ENCODE measurements around the gene ZFAND3. TPM values are rescaled to one million over a fixed set of nuclear protein-coding genes. Genes with fewer than 3 reads are reported as not detected.

The ZFAND3 gene
- total RNA-seq, 1 experiment from 2014 or later, result 47.2 TPM

DNA sequence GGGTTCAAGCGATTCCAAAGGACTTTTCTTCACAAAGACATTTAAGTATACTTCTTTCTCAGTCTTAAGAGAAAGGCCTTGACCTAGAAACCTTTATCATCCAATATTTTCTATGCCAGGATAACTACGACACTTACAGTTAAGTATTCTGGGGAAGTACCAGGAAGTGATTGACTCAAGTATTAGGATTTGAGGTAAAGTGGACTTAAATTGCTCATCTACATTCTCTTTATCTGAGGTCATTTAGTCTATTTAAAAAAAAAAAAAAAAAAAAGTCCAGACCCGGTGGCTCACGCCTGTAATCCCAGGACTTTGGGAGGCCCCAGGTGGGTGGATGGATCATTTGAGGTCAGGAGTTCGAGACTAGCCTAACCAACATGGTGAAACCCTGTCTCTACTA lies 114.7 kb downstream of the ZFAND3 start (continued):
- TF ChIP-seq, protein P1, sequence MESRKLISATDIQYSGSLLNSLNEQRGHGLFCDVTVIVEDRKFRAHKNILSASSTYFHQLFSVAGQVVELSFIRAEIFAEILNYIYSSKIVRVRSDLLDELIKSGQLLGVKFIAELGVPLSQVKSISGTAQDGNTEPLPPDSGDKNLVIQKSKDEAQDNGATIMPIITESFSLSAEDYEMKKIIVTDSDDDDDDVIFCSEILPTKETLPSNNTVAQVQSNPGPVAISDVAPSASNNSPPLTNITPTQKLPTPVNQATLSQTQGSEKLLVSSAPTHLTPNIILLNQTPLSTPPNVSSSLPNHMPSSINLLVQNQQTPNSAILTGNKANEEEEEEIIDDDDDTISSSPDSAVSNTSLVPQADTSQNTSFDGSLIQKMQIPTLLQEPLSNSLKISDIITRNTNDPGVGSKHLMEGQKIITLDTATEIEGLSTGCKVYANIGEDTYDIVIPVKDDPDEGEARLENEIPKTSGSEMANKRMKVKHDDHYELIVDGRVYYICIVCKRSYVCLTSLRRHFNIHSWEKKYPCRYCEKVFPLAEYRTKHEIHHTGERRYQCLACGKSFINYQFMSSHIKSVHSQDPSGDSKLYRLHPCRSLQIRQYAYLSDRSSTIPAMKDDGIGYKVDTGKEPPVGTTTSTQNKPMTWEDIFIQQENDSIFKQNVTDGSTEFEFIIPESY (IDR thresholded peaks at IDR 0.05; ENCODE audit: extremely low read depth, insufficient replicate concordance, low read length), result no peak
- TF ChIP-seq, protein P2, sequence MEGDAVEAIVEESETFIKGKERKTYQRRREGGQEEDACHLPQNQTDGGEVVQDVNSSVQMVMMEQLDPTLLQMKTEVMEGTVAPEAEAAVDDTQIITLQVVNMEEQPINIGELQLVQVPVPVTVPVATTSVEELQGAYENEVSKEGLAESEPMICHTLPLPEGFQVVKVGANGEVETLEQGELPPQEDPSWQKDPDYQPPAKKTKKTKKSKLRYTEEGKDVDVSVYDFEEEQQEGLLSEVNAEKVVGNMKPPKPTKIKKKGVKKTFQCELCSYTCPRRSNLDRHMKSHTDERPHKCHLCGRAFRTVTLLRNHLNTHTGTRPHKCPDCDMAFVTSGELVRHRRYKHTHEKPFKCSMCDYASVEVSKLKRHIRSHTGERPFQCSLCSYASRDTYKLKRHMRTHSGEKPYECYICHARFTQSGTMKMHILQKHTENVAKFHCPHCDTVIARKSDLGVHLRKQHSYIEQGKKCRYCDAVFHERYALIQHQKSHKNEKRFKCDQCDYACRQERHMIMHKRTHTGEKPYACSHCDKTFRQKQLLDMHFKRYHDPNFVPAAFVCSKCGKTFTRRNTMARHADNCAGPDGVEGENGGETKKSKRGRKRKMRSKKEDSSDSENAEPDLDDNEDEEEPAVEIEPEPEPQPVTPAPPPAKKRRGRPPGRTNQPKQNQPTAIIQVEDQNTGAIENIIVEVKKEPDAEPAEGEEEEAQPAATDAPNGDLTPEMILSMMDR (IDR thresholded peaks at IDR 0.05 in 2 of 3, conservative IDR thresholded peaks at IDR 0.05 in 1 of 3; ENCODE audit: borderline replicate concordance in 1 of 3, insufficient read depth in 1 of 3, low read depth in 2 of 3, low read length in 2 of 3), result no peak
- TF ChIP-seq TCF7L2 (IDR thresholded peaks at IDR 0.05; ENCODE audit: borderline replicate concordance, extremely low read depth, insufficient read depth, insufficient read length), result no peak

DNA sequence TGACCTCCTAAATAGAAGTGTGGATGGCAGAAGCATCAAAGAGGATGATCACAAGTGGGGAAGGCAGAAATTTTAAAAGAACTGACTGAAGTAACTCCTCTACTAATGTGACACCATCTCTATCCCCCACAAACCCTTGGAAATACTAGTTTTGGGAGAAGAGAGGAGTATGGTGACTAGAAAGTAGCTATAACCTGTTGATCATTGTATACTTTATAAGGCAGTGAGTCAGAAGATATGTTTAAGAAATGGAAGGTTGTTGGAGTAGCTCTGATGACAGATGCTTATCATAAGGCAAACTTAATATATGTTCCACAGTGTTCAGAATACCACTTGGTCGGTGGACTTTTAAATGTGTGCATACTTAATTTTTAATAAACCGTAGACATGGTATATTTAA lies 116.6 kb downstream of the ZFAND3 start:
- CTCF ChIA-PET, result no interaction called here

More for the DNA sequence above, 116.6 kb downstream of the ZFAND3 start:
- no peaks in the 10 kb centered on the region for H3K4me1 ChIP-seq (ENCODE audit: control insufficient read depth in 1 of 2, insufficient read depth in 2 of 2, low read length in 2 of 2)
- H3K4me2 ChIP-seq (ENCODE audit: low read length), result no peak overlapping the region
- ChIA-PET POLR2A (no interaction called here), RAD21 (ENCODE audit: low non-redundant PET in 1 of 2, low total read pairs in 2 of 2, uncharacterized antibody in 2 of 2, unreplicated experiment in 2 of 2) (no interaction called here)
- no peak for TF ChIP-seq EZH2phosphoT487 (IDR thresholded peaks at IDR 0.05; ENCODE audit: borderline replicate concordance)
- no peak for TF ChIP-seq ZFX (IDR thresholded peaks at IDR 0.05)
- no peak for TF ChIP-seq YY1 (IDR thresholded peaks at IDR 0.05; ENCODE audit: extremely low read depth, insufficient replicate concordance, low read depth, low read length)
- no peak for TF ChIP-seq REST (IDR thresholded peaks at IDR 0.05; ENCODE audit: low read depth)
- TF ChIP-seq FOSL1 (IDR thresholded peaks at IDR 0.05; ENCODE audit: low read depth), result no peak
- no peak for TF ChIP-seq SRF (IDR thresholded peaks at IDR 0.05; ENCODE audit: low read depth)
- no peak for TF ChIP-seq CEBPB (IDR thresholded peaks at IDR 0.05; ENCODE audit: low read depth)
- no peak for TF ChIP-seq ZNF274 (IDR thresholded peaks at IDR 0.05; ENCODE audit: low read depth, low read length)
- no peak for TF ChIP-seq SIN3A (IDR thresholded peaks at IDR 0.05; ENCODE audit: low read depth)
- no peak for TF ChIP-seq ATF3 (IDR thresholded peaks at IDR 0.05)
- TF ChIP-seq POLR2AphosphoS5 (IDR thresholded peaks at IDR 0.05; ENCODE audit: low read depth, low read length), result no peak
- TF ChIP-seq RAD21 (IDR thresholded peaks at IDR 0.05; ENCODE audit: low read depth), result no peak
- TF ChIP-seq TCF7L2 (IDR thresholded peaks at IDR 0.05; ENCODE audit: borderline replicate concordance, extremely low read depth, insufficient read depth, insufficient read length), result no peak
- H2AFZ ChIP-seq (ENCODE audit: low read depth, low read length, poor library complexity, severe bottlenecking), result no peak overlapping the region
- H3K4me3 ChIP-seq (replicated peaks in 1 of 2; ENCODE audit: low read depth in 1 of 2, low read length in 2 of 2), result no peak overlapping the region
- no peak overlapping the region for H3K27ac ChIP-seq (ENCODE audit: low read depth, low read length)
- DNase-seq (ENCODE audit: low read depth, low spot score) (no peak), ATAC-seq (no peak)
- BruUV-seq (replicated peaks), result no TSS peak
- peaks cover 23% of the 10 kb centered on the region for H3K79me2 ChIP-seq (ENCODE audit: insufficient read depth, low read length)
- H3K27me3 ChIP-seq (ENCODE audit: insufficient read depth, low read length), result no peaks in the 10 kb centered on the region
- no peaks in the 10 kb centered on the region for H3K9me2 ChIP-seq (ENCODE audit: insufficient read depth)
- no peaks in the 10 kb centered on the region for H4K20me1 ChIP-seq (ENCODE audit: insufficient read depth)
- H3K36me3 ChIP-seq (ENCODE audit: control insufficient read depth in 1 of 2, insufficient read depth in 2 of 2, low read length in 2 of 2), result no peaks in the 10 kb centered on the region
- H3K9ac ChIP-seq (ENCODE audit: low read length), result no peak overlapping the region
- H3K9me3 ChIP-seq (ENCODE audit: control insufficient read depth in 1 of 2, insufficient read depth in 1 of 2, low read depth in 1 of 2, low read length in 2 of 2), result no peaks in the 10 kb centered on the region
- intact Hi-C loops (cut with micrococcal nuclease), result no loop called here
